Aorta (tissue), 5 donors: ENCODE measurements around the gene AGL. TPM values are rescaled to one million over a fixed set of nuclear protein-coding genes. Genes with fewer than 3 reads are reported as not detected.

Source experiments
- ATAC-seq: fragments of 200-7000 bp; cut with Tn5 transposase; one replicate; pipeline ENCODE4 v1.9.1; 2022; ENCODE audit warnings: moderate library complexity; ENCODE audit not compliant: low FRiP score
- DNase-seq, 2 donors: peaks; one replicate each; pipeline ENCODE4 v3.0.0-alpha.2; 2020
- H3K27ac ChIP-seq, 2 donors: one replicate each; pipeline ENCODE4 v1.5.1; 2013; ENCODE audit warnings: low read length in 2 of 2, mild to moderate bottlenecking in 2 of 2, moderate library complexity in 2 of 2, control low read depth in 1 of 2, inconsistent platforms in 1 of 2, low read depth in 1 of 2
- H3K27me3 ChIP-seq, 2 donors: one replicate each; pipeline ENCODE4 v1.6.1; 2013; ENCODE audit warnings: control low read depth in 1 of 2, low read length in 1 of 2, mild to moderate bottlenecking in 1 of 2, moderate library complexity in 1 of 2; ENCODE audit not compliant: insufficient read depth in 2 of 2, control insufficient read depth in 1 of 2
- H3K36me3 ChIP-seq, 2 donors: one replicate each; pipeline ENCODE4 v1.6.1; 2013; ENCODE audit warnings: control low read depth in 1 of 2, low read length in 1 of 2, mild to moderate bottlenecking in 1 of 2; ENCODE audit not compliant: insufficient read depth in 2 of 2, control insufficient read depth in 1 of 2
- H3K4me1 ChIP-seq, 2 donors: one replicate each; pipeline ENCODE4 v1.6.1; 2013; ENCODE audit warnings: low read length in 2 of 2, control low read depth in 1 of 2, mild to moderate bottlenecking in 1 of 2, moderate library complexity in 1 of 2; ENCODE audit not compliant: insufficient read depth in 2 of 2, control insufficient read depth in 1 of 2
- H3K4me3 ChIP-seq, 2 donors: one replicate each; pipeline ENCODE4 v1.5.1; 2013; ENCODE audit warnings: low read length in 2 of 2, control low read depth in 1 of 2, mild to moderate bottlenecking in 1 of 2
- H3K9me3 ChIP-seq: one replicate; pipeline ENCODE4 v1.6.1; 2013; ENCODE audit warnings: mild to moderate bottlenecking, low read length; ENCODE audit not compliant: control insufficient read depth
- WGBS, 2 donors: extraction: QIAGEN DNeasy Blood & Tissue Kit; methylation state at CpG; one replicate each; pipeline ENCODE4 v1.1.7; 2013; 5-methylcytosine and 5-hydroxymethylcytosine counted together
- intact Hi-C, 2 donors: fragments of 100-400 bp; cut with DNase I; formaldehyde crosslinking; loops; one replicate each; pipeline versions ENCODE4 v1.14.2 to v1.15.0; 2022
- long read RNA-seq, 2 donors: library from polyadenylated mRNA; unstranded; transcript quantifications; one replicate each; pipeline ENCODE4 v2.0.0, GENCODE V29; 2020 to 2021
- polyA plus RNA-seq, 2 donors: library from polyadenylated mRNA; stranded (reverse); fragments of 200-250 nt; gene quantifications; one replicate each; pipeline ENCODE4 v1.2.3, GENCODE V29; 2013
- total RNA-seq, 2 donors: library from RNA; stranded (reverse); fragmentation: NEBNext Ultra II Directional; extraction: Animal tissue kit (Norgen Biotek cat#: 25700); gene quantifications; one replicate each; pipeline ENCODE4 v1.2.1, GENCODE V29; 2021
- donor health status: healthy with polysubstance abuse.
- donor health status: Bipolar disorder and iron deficiency.
- donor health status: DM: no; HTN: no; CAD: no.
- donor health status: DM: no; HTN: no; CAD: no.
- donor health status: DM: yes; HTN: yes; CAD: no.

The AGL gene
- 10 to 100 TPM; 15.7 to 19.6 TPM for total RNA-seq
- 10 to 100 TPM in 1 of 2 donors, 1 to 10 TPM in 1; 7.3 to 17.1 TPM for polyA plus RNA-seq
- long read RNA-seq, donor 1, partial matches to known transcripts = 4 of 5 reads
- long read RNA-seq, donor 1, other reads (novel, unspliced or antisense) = 1 of 5 reads
- long read RNA-seq, donor 2, full-length matches to known transcripts = 1 of 6 reads
- long read RNA-seq, donor 2, partial matches to known transcripts = 4 of 6 reads
- long read RNA-seq, donor 2, other reads (novel, unspliced or antisense) = 1 of 6 reads

DNA sequence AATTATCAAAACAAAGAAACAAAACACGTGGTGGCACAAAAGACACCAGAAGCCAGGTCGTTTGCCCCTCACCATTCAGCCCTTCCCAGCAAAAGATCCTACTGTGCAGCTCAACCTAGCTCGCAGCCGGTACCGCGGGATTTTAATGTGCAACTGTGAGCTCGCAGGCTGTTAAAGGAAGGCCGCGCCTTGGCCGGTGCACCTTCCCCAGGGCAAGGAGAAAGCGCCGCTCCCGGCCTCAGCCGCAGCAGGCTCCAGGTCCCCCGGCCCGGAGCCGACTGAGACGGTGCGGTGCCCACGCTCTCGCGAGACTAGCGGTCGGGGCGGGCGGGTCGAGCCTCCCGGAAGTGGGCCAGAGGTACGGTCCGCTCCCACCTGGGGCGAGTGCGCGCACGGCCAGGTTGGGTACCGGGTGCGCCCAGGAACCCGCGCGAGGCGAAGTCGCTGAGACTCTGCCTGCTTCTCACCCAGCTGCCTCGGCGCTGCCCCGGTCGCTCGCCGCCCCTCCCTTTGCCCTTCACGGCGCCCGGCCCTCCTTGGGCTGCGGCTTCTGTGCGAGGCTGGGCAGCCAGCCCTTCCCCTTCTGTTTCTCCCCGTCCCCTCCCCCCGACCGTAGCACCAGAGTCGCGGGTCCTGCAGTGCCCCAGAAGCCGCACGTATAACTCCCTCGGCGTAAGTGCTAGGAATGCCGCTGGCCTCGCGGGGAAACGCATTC is at the start of gene AGL:
Gene AGL (plus strand): TSS at position 618 of the 715 bp plus-strand sequence. CDS start 682 bp downstream, outside the sequence.
- Histone ChIP-seq H3K4me3 (peak within 1 kb of the TSS; percentile 46 to 63), H3K36me3 (no peaks in the 10 kb centered on the region), H3K9me3 (no peaks in the 10 kb centered on the region), H3K27ac (peak within 1 kb of the TSS; percentile 11 to 89), H3K27me3 (no peaks in the 10 kb centered on the region), H3K4me1 (no peaks in the 10 kb centered on the region)
- WGBS, 2 donors = 0% methylated on average over 64 to 65 of the region's 65 CpGs
- intact Hi-C loops = no loop called here
- DNase-seq (peak; percentile 91 to 95), ATAC-seq (peak; percentile 96)

DNA sequence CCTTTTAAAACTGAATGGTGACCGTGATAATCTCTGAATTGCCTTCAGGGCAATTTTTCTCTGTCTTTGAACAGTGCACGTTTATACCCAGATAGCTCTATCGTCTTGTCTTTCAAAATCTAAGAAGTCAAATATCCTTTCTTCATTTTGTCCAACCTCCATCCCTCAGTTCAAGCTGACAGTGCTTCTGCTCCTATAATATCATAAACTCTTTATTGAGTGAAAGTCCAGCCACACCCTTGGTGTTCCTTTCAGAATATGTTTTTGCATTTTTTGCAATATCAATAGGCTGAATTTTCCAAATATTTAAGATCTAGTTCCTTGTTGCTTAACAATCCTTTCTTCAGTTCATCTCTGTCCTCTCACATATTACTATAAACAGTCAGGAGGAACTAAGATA is 48.6 kb upstream of the AGL start:
- Histone ChIP-seq H3K27me3 (no peaks in the 10 kb centered on the region), H3K9me3 (no peaks in the 10 kb centered on the region), H3K27ac (no peak overlapping the region), H3K4me3 (no peak overlapping the region), H3K36me3 (no peaks in the 10 kb centered on the region), H3K4me1 (no peaks in the 10 kb centered on the region)
- ATAC-seq = no peak
- DNase-seq = no peak
- intact Hi-C loops = loop anchor here in 1 of 2 donors (10.0 kb wide), 1 partner anchor 333 kb away; the partner anchor contains the start of genes SASS6 and TRMT13
- 80 to 83% methylated on average over 3 of the region's 3 CpGs for WGBS, 2 donors

DNA sequence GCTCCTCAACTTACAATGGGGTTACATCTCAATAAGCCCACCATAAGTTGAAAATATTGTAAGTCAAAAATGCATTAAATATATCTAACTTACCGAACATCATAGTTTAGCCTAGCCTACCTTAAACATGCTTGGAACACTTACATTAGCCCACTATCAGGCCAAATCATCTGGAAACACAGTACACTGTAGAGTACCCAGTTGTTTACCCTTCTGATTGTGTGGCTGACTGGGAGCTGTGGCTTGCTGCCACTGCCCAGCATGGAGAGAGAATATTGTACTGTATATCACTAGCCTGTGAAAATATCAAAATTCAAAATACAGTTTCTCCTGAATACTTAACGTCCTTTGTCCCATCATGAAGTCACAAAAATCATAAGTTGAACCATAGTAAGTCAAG is 43.3 kb upstream of the AGL start:
- H3K4me1 ChIP-seq = no peaks in the 10 kb centered on the region
- ATAC-seq (no peak), DNase-seq (no peak)
- H3K36me3 ChIP-seq = no peaks in the 10 kb centered on the region
- no peak overlapping the region for H3K4me3 ChIP-seq
- H3K9me3 ChIP-seq = no peaks in the 10 kb centered on the region
- intact Hi-C loops = loop anchor here in 1 of 2 donors (5.0 to 10.0 kb wide), 2 partner anchors 328 to 650 kb away; partner anchors contain the start of genes SASS6 and TRMT13
- WGBS, 2 donors = 77 to 78% methylated on average over 2 of the region's 2 CpGs
- no peak overlapping the region for H3K27ac ChIP-seq
- H3K27me3 ChIP-seq = no peaks in the 10 kb centered on the region

DNA sequence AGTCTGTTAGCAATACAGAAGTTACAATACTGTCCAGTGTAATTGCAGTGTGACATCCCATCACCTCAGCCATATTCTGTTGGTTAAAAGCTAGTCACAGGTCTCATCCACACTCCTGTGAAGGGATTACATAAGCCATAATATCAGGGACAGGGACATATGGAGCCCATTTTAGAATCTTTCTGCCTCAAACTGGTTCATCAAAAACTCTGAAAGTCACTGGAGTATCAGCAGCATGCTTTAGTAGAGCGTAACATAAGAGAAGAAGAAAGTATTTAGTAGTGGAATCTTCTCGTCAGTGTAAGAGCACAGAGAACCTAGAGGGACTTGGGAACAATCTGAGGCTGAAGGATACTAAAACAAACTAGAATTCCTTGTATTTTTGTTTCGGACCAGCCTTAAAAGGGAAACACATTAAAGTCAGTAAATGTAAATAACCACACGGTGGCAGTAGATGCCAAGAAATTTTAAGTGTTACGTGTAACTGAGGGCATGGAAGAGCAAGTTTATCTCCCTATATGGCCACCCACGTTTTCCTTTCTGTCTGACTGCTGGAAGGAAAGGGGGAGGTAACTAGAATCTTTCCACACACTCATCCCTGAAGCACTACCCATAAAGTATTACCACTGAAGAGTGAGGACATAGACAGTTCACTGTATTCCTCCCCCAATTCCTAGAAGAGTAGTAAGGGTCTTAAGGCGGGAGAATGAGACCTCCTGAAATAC is 41.6 kb upstream of the AGL start:
- H3K27me3 ChIP-seq = no peaks in the 10 kb centered on the region
- DNase-seq = no peak
- peak overlapping the region; percentile 26 to 40 for H3K4me3 ChIP-seq
- no peak overlapping the region for H3K27ac ChIP-seq
- H3K9me3 ChIP-seq = no peaks in the 10 kb centered on the region
- no peaks in the 10 kb centered on the region for H3K36me3 ChIP-seq
- 7% methylated on average over 7 of the region's 7 CpGs for WGBS, 2 donors
- no peaks in the 10 kb centered on the region for H3K4me1 ChIP-seq
- intact Hi-C loops = loop anchor here in 1 of 2 donors (5.0 to 10.0 kb wide), 2 partner anchors 326 to 649 kb away; partner anchors contain the start of genes SASS6 and TRMT13
- ATAC-seq = peak; percentile 90

DNA sequence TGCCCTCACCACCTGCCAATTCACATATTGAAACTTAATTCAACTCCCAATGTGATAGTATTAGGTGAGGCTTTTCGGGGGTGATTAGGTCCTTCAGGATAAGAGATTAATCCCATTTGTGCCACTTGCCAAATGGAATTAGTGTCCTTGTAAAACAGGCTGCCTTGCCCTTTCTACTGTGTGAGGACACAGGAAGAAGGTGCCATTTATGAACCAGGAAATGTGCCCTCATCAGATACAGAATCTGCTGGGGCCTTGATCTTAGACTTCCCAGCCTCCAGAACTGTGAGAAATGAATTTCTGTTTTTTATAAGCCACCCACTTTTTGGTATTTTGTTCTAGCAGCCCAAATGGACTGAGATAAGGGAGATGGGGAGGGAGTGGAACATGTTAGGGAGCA is 39.1 kb upstream of the AGL start:
- H3K4me3 ChIP-seq = no peak overlapping the region
- intact Hi-C loops = loop anchor here in 1 of 2 donors (10.0 kb wide), 1 partner anchor 654 kb away; no protein-coding TSS in a partner anchor
- no peaks in the 10 kb centered on the region for H3K4me1 ChIP-seq
- H3K9me3 ChIP-seq = no peaks in the 10 kb centered on the region
- no peaks in the 10 kb centered on the region for H3K36me3 ChIP-seq
- peaks cover 0 to 1% of the 10 kb centered on the region in 2 donors for H3K27me3 ChIP-seq
- 86 to 94% methylated on average over 1 of the region's 1 CpG for WGBS, 2 donors
- H3K27ac ChIP-seq = no peak overlapping the region
- ATAC-seq (no peak), DNase-seq (no peak)

DNA sequence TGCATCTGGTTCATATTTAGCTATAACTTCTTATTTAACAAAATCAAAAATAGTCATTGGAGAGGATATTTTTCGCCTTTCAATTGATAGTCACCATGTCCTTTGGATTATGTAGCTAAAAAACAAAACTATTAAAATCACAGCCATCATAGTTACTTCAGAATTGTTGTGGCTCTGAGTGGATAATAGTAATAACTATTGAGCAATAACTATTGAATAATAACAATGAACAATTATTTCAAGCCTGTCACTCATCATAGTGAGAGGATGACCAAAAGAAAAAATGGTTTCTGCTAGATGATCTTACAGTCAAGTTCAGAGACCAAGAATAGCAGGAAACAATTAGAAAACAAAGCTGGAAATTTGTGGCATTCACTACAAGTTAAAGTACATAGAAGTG is 38.4 kb upstream of the AGL start:
- H3K4me1 ChIP-seq = no peaks in the 10 kb centered on the region
- ATAC-seq (no peak), DNase-seq (no peak)
- intact Hi-C loops = loop anchor here in 1 of 2 donors (10.0 kb wide), 1 partner anchor 653 kb away; no protein-coding TSS in a partner anchor
- H3K4me3 ChIP-seq = no peak overlapping the region
- H3K9me3 ChIP-seq = no peaks in the 10 kb centered on the region
- no peak overlapping the region for H3K27ac ChIP-seq
- no peaks in the 10 kb centered on the region for H3K36me3 ChIP-seq
- 95 to 100% methylated on average over 1 of the region's 1 CpG for WGBS, 2 donors
- H3K27me3 ChIP-seq = peaks cover 0 to 1% of the 10 kb centered on the region in 2 donors

DNA sequence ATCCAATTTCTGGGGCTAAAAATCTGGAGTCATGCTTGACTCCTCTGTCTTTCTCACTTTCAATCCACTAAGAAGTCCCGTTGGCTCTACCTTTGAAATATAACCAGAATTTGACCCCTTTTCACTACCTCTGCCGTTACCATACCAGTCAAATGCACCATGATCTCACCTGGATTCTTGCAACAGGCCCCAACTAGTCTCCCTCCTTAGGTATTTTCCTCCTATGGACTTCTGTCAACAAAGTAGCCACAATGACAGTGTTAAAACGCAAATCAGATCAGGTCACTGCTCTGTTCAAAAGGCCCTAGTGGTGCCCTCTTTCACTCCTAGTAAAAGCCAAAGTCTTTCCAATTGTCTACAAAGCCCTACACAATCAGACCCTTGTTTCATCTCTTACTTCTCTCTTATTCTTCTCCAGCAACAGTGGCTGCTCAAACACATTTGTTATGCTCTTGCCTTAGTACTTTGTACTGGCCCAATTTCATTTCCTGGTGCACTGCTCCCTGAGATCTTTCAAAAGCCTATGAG is 35.7 kb upstream of the AGL start:
- WGBS, 2 donors = 87 to 88% methylated on average over 3 of the region's 3 CpGs
- ATAC-seq (no peak), DNase-seq (no peak)
- Histone ChIP-seq H3K36me3 (no peaks in the 10 kb centered on the region), H3K4me3 (no peak overlapping the region), H3K27ac (no peak overlapping the region), H3K9me3 (no peaks in the 10 kb centered on the region), H3K27me3 (peaks cover 0 to 1% of the 10 kb centered on the region in 2 donors), H3K4me1 (no peaks in the 10 kb centered on the region)
- intact Hi-C loops = loop anchor here in 1 of 2 donors (10.0 kb wide), 1 partner anchor 650 kb away; no protein-coding TSS in a partner anchor

DNA sequence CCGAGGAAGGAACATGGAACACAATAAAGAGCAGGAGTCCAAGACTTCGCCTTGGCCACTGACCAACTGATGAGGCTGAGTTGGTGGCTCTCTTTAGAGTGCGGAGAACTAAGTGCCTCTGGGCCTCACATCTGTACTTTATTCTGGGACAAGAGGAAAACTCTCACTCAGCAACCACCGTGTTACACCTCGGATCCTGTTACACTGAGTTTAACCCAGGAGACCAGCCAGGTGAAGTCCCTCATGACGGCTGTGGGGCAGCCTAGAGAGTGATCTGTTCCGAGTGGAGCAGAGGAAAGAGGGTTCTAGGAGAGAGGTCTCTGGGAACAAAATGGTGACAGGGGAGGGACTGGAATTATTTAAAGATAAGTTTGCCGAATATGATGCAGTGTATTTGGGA is 33.5 kb upstream of the AGL start:
- intact Hi-C loops = loop anchor here in 1 of 2 donors (10.0 kb wide), 1 partner anchor 648 kb away; no protein-coding TSS in a partner anchor
- Histone ChIP-seq H3K36me3 (no peaks in the 10 kb centered on the region), H3K9me3 (no peaks in the 10 kb centered on the region), H3K27me3 (peaks cover 0 to 1% of the 10 kb centered on the region in 2 donors), H3K4me1 (no peaks in the 10 kb centered on the region), H3K4me3 (no peak overlapping the region), H3K27ac (no peak overlapping the region)
- ATAC-seq = no peak
- WGBS, 2 donors = 72 to 77% methylated on average over 8 of the region's 8 CpGs
- DNase-seq = no peak
